ENCODE results near the gene PFKP. TPM values are rescaled to one million over a fixed set of nuclear protein-coding genes. Genes with fewer than 3 reads are reported as not detected.
"Not testable (repeated sequence)": the region's sequence is repeated elsewhere in the genome, so short reads cannot be mapped to it uniquely, and the experiment has no call there.

Gene PFKP
- total RNA-seq, 4 donors from 2014 or later, result 56.6 to 154 (median 115) TPM

GRCh38 chr10:3057946-3058345 is 9.4 kb upstream of the PFKP start:
- TF ChIP-seq CTCF (IDR thresholded peaks at IDR 0.05) (no peak), POLR2A (IDR thresholded peaks at IDR 0.05) (no peak)
- no peak for DNase-seq
- Histone ChIP-seq H3K4me1 (peaks cover 0 to 12% of the 10 kb centered on the region in 2 donors), H3K9me3 (no peaks in the 10 kb centered on the region), H3K27me3 (no peaks in the 10 kb centered on the region), H3K4me3 (replicated peaks in 1 of 3) (no peak overlapping the region), H3K27ac (no peak overlapping the region), H3K36me3 (no peaks in the 10 kb centered on the region)
- WGBS, 2 donors, result 80 to 92% methylated on average over 8 of the region's 8 CpGs
- intact Hi-C loops (cut with DNase I), result no loop called here

GRCh38 chr10:3059974-3060373 is 7.4 kb upstream of the PFKP start:
- WGBS, 2 donors, result 75 to 80% methylated on average over 8 of the region's 8 CpGs
- TF ChIP-seq POLR2A (IDR thresholded peaks at IDR 0.05), result no peak
- no peak for TF ChIP-seq CTCF (IDR thresholded peaks at IDR 0.05)

GRCh38 chr10:3060481-3060889 is 6.9 kb upstream of the PFKP start:
- no peaks in the 10 kb centered on the region for H3K9me3 ChIP-seq
- TF ChIP-seq POLR2A (IDR thresholded peaks at IDR 0.05) (no peak), CTCF (IDR thresholded peaks at IDR 0.05) (no peak)
- no peak for DNase-seq

More at GRCh38 chr10:3059974-3060373, 7.4 kb upstream of the PFKP start:
- Histone ChIP-seq H3K27me3 (no peaks in the 10 kb centered on the region), H3K36me3 (no peaks in the 10 kb centered on the region), H3K27ac (no peak overlapping the region), H3K4me3 (replicated peaks in 1 of 3) (no peak overlapping the region), H3K4me1 (peaks cover 0 to 5% of the 10 kb centered on the region in 2 donors), H3K9me3 (no peaks in the 10 kb centered on the region)
- intact Hi-C loops (cut with DNase I), result no loop called here
- no peak for DNase-seq

GRCh38 chr10:3061323-3061898 is 5.9 kb upstream of the PFKP start:
- intact Hi-C loops (cut with DNase I), result not testable (repeated sequence)

More at GRCh38 chr10:3060481-3060889, 6.9 kb upstream of the PFKP start:
- 86 to 87% methylated on average over 4 of the region's 4 CpGs for WGBS, 2 donors
- Histone ChIP-seq H3K27ac (no peak overlapping the region), H3K4me1 (peaks cover 0 to 2% of the 10 kb centered on the region in 2 donors), H3K4me3 (replicated peaks in 1 of 3) (no peak overlapping the region), H3K36me3 (no peaks in the 10 kb centered on the region), H3K27me3 (no peaks in the 10 kb centered on the region)
- intact Hi-C loops (cut with DNase I), result no loop called here

GRCh38 chr10:3062502-3063186 is 4.7 kb upstream of the PFKP start:
- no peak for DNase-seq
- TF ChIP-seq CTCF (IDR thresholded peaks at IDR 0.05) (no peak), POLR2A (IDR thresholded peaks at IDR 0.05) (no peak)
- Histone ChIP-seq H3K27ac (no peak overlapping the region), H3K36me3 (no peaks in the 10 kb centered on the region), H3K4me3 (replicated peaks in 1 of 3) (no peak overlapping the region), H3K4me1 (peaks cover 11 to 17% of the 10 kb centered on the region in 2 donors), H3K9me3 (no peaks in the 10 kb centered on the region), H3K27me3 (no peaks in the 10 kb centered on the region)
- intact Hi-C loops (cut with DNase I), result no loop called here
- WGBS, 2 donors, result 57 to 85% methylated on average over 5 to 6 of the region's 6 CpGs

More at GRCh38 chr10:3061323-3061898, 5.9 kb upstream of the PFKP start:
- WGBS, 2 donors, result 28% methylated on average over 4 to 6 of the region's 6 CpGs
- H3K4me3 ChIP-seq (replicated peaks in 1 of 3); H3K27me3 ChIP-seq; H3K27ac ChIP-seq; H3K36me3 ChIP-seq; H3K9me3 ChIP-seq: not testable (repeated sequence)
- DNase-seq, result peak in 1 of 2 donors; percentile 33
- H3K4me1 ChIP-seq, result peaks cover 4 to 10% of the 10 kb centered on the region in 2 donors
